ENCODE data around the gene FAM171A1.
A peak's percentile ranks its signal among the peaks of the same experiment; 100 is the strongest.

FAM171A1 gene

DNA sequence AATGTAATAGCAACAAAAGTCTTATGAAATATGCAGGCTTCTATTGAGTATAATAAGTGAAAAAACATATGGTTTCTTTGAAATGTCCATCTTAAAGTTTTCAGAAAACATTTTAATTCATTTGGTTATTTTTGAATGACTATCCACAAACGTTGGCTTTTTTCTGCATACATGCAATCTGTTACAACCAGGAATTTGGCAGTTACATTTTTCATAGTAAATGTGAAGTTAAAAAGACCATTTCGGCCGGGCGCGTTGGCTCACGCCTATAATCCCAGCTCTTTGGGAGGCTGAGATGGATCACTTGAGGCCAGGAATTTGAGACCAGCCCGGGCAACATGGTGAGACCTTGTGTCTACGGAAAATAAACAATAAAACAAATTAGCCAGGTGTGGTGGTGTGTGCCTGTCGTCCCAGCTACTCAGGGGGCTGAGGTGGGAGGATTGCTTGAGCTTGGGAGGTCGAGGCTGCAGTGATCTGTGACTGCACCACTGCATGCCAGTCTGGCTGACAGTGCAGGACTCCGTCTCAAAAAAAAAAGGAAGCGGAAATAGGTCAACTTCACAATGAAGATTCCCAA, 128.7 kb downstream of the FAM171A1 start:
- DNase-seq = no peak

GRCh38 chr10:15241306-15241705, 129.8 kb downstream of the FAM171A1 start:
- no peak for DNase-seq

GRCh38 chr10:15238555-15239335, 132.3 kb downstream of the FAM171A1 start:
- no peak for DNase-seq

DNA sequence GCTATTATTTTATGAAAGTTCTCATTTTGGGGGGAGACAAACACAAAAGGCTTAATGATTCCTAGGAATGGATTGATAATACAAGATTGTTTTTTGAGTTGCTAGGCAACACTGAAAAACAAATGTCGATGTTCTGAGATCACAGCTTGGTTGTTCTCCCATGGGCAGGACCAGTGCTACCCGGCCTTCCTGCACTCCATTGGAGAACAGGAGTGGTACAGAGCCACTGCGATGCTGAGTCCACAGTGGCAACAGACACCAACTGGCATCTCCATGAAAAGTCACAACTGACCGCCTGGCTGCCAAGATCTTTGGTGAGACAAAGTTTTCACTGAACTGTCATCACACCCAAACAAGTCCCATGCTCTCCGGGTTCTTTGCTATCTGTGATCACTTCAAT, 133.7 kb downstream of the FAM171A1 start:
- DNase-seq = peak; percentile 42

GRCh38 chr10:15236340-15236739, 134.7 kb downstream of the FAM171A1 start:
- DNase-seq = no peak

DNA sequence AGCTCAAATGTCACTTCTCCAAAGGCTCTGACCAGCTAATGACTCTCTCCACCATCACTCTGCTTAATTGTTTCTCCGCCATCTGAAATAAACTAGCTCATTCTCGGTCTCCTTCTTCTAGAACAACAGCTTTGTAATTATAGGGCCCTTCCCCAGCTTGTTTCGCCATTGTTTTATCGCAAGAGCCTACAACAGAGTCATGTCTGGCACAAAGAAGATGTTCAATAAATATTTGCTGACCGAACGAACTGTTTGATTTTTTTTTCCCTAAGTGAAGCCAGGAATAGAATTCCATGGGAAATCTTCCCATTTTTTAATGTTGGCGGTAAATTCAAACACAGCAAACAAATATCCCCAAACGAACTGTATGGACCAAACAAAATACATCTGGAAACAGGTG, 138.8 kb downstream of the FAM171A1 start:
- no peak for DNase-seq

DNA sequence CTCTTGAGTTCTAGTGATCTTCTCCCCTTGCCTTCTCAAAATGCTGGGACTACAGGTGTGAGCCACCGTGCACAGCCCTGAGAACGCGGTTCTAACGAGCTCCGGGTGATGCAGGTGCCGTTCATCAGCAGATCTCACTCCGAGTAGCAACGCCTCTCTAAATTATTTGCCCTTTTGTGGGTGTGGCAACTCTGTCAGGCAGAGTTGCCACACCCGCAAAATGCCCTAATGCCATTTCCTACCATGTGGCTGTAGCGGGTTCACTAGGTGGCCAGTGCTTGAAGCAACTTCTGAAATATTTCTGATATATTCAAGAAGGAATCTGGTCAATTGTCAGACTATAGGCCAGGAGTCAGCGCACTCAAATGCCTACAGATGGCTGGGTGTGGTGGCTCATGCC, 139.7 kb downstream of the FAM171A1 start:
- no peak for DNase-seq

- no peak for DNase-seq
These were observed 140.8 kb downstream of the FAM171A1 start for GRCh38 chr10:15230257-15230656.

GRCh38 chr10:15229268-15229667, 141.8 kb downstream of the FAM171A1 start:
- DNase-seq = no peak

DNA sequence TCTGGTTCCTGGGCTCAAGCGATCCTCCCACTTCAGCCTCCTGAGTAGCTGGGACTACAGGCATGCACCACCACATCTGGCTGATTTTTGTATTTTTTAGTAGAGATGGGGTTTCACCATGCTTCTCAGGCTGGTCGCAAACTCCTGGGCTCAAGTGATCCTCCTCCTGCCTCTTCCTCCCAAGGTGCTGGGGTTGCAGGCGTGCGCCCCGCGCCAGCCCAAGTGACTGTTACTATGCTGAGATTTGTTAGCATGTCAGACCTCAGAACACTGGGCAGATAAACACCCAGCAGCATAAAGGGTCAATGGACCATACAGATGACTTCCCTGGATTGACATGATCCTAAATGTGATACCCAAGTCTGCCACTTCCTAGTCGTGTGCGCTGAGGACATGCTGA, 142.7 kb downstream of the FAM171A1 start:
- no peak for DNase-seq

DNA sequence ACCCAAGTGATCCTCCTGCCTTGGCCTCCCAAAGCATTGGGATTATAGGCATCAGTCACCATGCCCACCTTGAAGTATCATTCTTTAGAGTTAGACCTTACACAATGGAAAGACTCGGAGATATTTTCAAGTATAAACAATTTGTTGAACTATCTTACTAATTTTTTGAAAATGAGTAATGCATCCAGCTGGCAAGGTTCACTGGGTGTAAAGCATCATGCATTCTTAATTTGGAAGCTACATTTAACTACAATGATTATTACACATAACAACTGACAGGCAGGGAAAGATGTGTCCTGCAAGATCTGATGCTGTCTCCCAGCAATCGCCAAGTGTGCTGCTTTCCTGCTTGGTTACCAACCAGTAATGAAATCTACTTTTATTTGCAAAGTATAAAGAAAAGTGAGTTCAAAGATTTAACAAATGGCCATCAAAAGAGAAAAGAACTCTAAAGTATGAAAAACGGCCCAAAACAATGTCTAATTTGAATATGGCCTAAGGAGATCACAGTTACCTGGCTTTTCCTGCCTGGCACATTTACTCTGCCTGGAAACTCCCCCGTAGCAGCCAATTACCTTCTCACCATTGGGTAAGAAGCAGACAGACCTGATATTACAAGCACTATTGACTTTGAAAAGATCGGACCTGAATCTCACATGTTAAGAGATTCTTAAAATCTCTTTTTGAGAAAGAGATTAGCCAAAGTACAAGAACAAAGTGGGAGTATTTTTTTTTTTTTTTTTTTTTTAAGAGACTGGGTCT, 143.3 kb downstream of the FAM171A1 start:
- peak; percentile 57 for DNase-seq

- DNase-seq = no peak
These were observed 145.6 kb downstream of the FAM171A1 start for GRCh38 chr10:15225511-15225910.

DNA sequence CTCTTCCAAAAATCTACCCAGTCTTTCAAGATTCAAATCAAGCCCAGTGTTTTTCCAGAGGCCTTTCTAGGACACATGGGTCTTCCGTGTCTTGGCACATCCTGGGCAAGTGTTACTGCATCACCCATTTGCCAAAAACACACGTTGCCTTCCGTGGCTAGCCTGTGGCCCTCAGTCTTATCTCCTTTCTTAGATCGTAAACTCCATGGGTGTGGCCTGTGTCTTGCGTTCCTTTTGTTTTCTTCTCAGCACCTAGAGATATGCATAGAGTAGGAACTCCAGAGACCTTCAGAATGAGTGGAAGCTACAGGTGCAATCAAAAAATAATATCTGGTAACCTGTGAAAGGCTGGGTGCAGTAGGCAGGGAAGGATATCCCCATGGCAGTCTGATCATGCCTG, 146.1 kb downstream of the FAM171A1 start:
- no peak for DNase-seq

- DNase-seq = peak; percentile 84
These were observed 147.9 kb downstream of the FAM171A1 start for GRCh38 chr10:15223174-15223573.

DNA sequence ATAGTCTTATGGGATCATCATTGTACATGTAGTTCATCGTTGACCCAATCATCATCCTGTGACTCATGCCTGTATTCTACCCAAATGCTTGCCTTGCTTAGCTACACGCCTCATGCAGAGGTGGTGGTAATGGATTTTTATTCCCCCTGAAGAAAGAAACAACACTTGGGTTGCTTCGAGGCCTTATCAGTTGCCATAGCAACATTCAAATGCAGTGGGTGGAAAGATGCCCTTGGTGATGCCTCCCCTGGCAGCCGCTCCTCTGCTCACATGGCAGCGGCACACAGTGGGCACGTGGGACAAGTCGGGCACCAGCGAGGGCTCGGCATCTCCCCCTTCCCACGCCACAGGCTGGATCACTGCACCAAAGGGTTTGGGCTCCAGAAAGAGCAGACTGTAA, 148.6 kb downstream of the FAM171A1 start:
- no peak for DNase-seq

DNA sequence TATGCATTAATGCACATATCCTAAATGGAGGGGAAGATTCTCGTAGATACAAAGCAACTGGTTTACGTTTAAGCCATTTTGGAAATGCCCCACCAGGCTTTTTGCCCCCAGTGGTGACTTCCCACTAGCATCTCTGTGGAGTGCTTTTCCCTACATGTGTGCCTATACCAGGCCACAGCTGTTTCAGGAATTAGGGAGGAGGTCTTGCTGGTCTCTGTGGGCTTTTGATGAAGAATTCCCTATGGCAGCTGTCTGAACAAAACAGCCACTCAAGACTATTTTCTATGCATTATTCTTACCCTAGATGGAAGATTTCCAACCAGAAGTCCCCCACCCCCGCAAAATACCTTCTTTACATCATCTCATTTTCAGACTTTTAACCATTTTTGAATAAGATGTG, 150.6 kb downstream of the FAM171A1 start:
- DNase-seq = no peak

DNA sequence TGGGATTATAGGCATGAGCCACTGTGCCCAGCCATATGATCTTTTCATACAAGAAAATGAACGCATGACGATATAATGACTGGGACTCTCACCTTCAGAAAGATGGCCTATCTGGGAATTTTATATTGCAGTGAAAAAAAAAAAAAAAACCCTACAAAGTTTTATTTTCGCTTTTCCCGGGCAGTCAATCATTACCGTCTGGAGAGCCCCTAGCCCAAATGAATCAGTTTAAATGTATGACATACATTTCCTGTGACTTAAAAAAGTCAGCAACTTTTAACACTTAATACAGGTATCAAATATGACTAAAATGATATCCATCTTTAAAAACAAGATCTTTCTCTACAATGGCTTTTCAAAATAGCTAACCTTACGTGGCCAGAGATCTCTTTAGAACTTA, 154.4 kb downstream of the FAM171A1 start:
- DNase-seq = no peak

GRCh38 chr10:15214237-15214636, 156.9 kb downstream of the FAM171A1 start:
- no peak for DNase-seq

GRCh38 chr10:15213461-15213861, 157.6 kb downstream of the FAM171A1 start:
- no peak for DNase-seq

DNA sequence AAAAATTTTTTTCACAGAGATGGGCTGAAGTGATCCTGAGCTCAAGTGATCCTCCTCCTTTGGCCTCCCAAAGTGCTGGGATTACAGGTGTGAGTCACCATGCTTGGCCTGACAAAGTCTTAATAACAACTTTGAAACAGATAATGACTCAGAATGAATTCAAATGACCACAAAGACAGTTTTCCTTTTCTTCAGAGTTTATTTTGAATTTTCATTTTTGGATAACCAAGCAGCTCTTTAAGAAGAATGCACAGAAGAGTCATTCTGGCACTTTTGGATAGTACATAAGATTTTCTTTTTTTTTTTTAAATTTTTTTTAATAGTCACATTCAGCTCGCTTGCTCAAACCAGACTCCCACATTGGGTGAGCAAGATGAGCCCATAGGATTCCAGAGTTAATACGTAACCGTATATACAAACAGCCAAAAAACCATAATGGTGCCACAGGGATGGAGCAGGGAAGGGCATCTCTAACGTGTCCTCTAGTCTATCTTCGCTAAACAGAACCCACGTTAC, 159.6 kb downstream of the FAM171A1 start:
- peak; percentile 80 for DNase-seq

DNA sequence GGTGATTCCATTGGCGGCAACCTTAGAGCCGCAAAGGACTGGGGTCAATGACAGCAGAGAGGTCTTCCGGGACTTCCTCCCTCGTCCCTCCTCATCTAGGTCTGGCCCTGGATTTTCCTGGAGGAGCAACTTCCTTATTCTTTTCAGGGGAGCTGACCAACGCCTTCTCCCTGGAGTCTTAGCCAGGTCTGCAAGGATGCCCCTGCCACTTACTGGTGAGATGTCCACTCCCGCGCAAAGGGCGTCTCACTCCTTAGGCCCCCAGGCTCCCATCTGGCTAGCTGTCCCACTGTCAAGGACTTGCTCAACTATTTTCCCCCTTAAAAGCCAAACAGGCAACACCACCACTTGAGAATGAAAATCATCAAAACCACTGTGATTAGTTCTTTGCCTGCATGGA, 160.6 kb downstream of the FAM171A1 start:
- DNase-seq = no peak

GRCh38 chr10:15209827-15210509, 161.1 kb downstream of the FAM171A1 start:
- peak; percentile 68 for DNase-seq

- no peak for DNase-seq
These were observed 162.9 kb downstream of the FAM171A1 start for GRCh38 chr10:15208221-15208620.

Measured in fibroblast of skin of abdomen (primary cell).